Smooth muscle cell (in vitro differentiated cells): ENCODE data around the gene ROBO3. TPM values are rescaled to one million over a fixed set of nuclear protein-coding genes. Genes with fewer than 3 reads are reported as not detected.

Experiments
- DNase-seq: peaks from one replicate; lab custom pipeline; 2025; ENCODE audit not compliant: unreplicated experiment; lab: John Stamatoyannopoulos, UW
- H2AFZ ChIP-seq: fragments of 200-600 bp; sonication (generic); 2 replicates; pipeline ENCODE4 v1.6.0; 2016; ENCODE audit warnings: antibody characterized with exemption, low read depth, mild to moderate bottlenecking
- H3F3A ChIP-seq: fragments of 200-600 bp; sonication (generic); 2 replicates; pipeline ENCODE4 v1.6.0; 2017; ENCODE audit warnings: antibody characterized with exemption, low read depth
- H3K27ac ChIP-seq: fragments of 200-600 bp; sonication (generic); 2 replicates; pipeline ENCODE4 v1.5.1; 2016; ENCODE audit warnings: low read depth, mild to moderate bottlenecking
- H3K27me3 ChIP-seq: fragments of 200-600 bp; sonication (generic); 2 replicates; pipeline ENCODE4 v1.6.1; 2016; ENCODE audit warnings: low read depth, mild to moderate bottlenecking
- H3K36me3 ChIP-seq: fragments of 200-600 bp; sonication (generic); 2 replicates; pipeline ENCODE4 v1.5.1; 2016; ENCODE audit warnings: low read depth
- H3K4me1 ChIP-seq: fragments of 200-600 bp; sonication (generic); 2 replicates; pipeline ENCODE4 v1.5.1; 2016; ENCODE audit warnings: low read depth
- H3K4me2 ChIP-seq: fragments of 200-600 bp; sonication (generic); 2 replicates; pipeline ENCODE4 v1.6.0; 2016; ENCODE audit warnings: mild to moderate bottlenecking
- H3K4me3 ChIP-seq: fragments of 200-600 bp; sonication (generic); 2 replicates; pipeline ENCODE4 v1.5.1; 2016; ENCODE audit warnings: mild to moderate bottlenecking
- H3K79me2 ChIP-seq: fragments of 200-600 bp; sonication (generic); 2 replicates; pipeline ENCODE4 v1.6.0; 2016; ENCODE audit warnings: low read depth, mild to moderate bottlenecking
- H3K9ac ChIP-seq: fragments of 200-600 bp; sonication (generic); 2 replicates; pipeline ENCODE4 v1.6.0; 2016; ENCODE audit warnings: low read depth
- H3K9me3 ChIP-seq: fragments of 200-600 bp; sonication (generic); replicated peaks from 2 replicates; pipeline ENCODE4 v1.5.1; 2016; ENCODE audit warnings: low read depth
- H4K20me1 ChIP-seq: fragments of 200-600 bp; sonication (generic); 2 replicates; pipeline ENCODE4 v1.6.0; 2016; ENCODE audit warnings: low read depth
- whole genome bisulfite sequencing: methylation state at CpG from one replicate; pipeline ENCODE4 v1.1.7; 2016; ENCODE audit warnings: low lambda C conversion rate; 5-methylcytosine and 5-hydroxymethylcytosine counted together
- polyA plus RNA-seq: library from polyadenylated mRNA; unstranded; fragments of >200 nt; fragmentation: Nextera tagmentation; extraction: Ambion mirVana; gene quantifications from 2 replicates; pipeline ENCODE4 v1.2.1, GENCODE V29; 2016
- total RNA-seq: library from RNA; depleted of rRNA; stranded (reverse); fragments of >200 nt; gene quantifications from 2 replicates; pipeline ENCODE4 v1.2.3, GENCODE V29; 2014
- TF ChIP-seq, protein P1 (sequence below): fragments of 200-600 bp; sonication (generic); IDR thresholded peaks from 2 replicates; pipeline ENCODE4 v1.5.1; 2017; ENCODE audit warnings: borderline replicate concordance, mild to moderate bottlenecking, antibody characterized with exemption; ENCODE audit not compliant: insufficient read depth, poor library complexity, severe bottlenecking

The ROBO3 gene
- total and polyA plus RNA-seq, 2 experiments from 2014 or later = 8.9 to 12.8 TPM

DNA sequence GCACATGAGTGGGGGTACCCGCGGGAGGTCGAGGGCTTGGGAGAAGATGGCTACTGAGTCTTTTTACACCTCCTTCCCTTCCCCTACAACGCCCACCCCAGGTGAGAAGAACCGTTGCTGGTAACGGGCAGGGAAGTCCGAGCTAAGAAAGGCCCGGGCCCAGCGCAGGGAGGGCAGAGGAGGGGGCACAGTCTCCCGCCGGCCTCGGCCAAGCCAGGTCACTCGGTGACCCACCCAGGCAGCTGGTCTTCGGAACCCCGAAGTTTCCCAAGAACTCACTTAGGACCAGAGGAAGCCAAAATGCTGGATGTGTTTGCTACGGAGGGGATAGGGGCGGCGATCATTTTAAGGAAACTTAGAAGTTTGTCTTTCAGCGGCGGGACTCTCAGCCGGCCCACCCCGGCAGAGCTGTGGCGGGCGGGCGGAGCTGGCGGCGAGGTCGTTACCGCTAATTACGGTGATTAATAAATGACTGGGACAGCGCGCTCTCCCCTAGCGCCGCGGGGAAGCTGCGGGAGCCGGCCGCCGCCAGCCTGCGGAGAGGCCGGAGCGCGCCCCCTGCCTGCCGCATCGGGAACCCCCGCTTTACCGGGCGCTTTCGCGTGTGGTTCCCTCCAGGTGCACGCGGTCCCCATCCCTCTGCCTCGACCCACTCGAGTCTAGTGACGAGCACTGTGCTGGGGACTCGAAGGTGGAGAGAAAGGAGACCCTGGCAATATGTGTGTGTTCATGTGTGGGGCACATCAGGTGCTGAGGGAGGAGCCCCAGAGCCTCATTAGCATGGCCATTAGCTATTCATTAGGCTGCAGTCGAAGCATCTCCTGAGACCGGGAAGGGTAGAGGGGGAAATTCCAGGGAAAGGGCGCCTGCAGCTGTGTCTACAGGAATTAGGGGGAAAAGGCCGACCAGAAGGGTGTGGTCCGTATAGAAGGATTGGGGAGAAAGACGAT, 945 bp downstream of the ROBO3 start:
- H3K4me3 ChIP-seq = peak overlapping the region; percentile 35
- H3K27ac ChIP-seq = no peak overlapping the region
- no peaks in the 10 kb centered on the region for H3K36me3 ChIP-seq
- H4K20me1 ChIP-seq = no peaks in the 10 kb centered on the region
- H2AFZ ChIP-seq = no peak overlapping the region
- H3F3A ChIP-seq = no peaks in the 10 kb centered on the region
- H3K4me1 ChIP-seq = peaks cover 28% of the 10 kb centered on the region
- TF ChIP-seq, protein P1, sequence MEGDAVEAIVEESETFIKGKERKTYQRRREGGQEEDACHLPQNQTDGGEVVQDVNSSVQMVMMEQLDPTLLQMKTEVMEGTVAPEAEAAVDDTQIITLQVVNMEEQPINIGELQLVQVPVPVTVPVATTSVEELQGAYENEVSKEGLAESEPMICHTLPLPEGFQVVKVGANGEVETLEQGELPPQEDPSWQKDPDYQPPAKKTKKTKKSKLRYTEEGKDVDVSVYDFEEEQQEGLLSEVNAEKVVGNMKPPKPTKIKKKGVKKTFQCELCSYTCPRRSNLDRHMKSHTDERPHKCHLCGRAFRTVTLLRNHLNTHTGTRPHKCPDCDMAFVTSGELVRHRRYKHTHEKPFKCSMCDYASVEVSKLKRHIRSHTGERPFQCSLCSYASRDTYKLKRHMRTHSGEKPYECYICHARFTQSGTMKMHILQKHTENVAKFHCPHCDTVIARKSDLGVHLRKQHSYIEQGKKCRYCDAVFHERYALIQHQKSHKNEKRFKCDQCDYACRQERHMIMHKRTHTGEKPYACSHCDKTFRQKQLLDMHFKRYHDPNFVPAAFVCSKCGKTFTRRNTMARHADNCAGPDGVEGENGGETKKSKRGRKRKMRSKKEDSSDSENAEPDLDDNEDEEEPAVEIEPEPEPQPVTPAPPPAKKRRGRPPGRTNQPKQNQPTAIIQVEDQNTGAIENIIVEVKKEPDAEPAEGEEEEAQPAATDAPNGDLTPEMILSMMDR = peak; percentile 80
- H3K4me2 ChIP-seq = peak overlapping the region; percentile 63
- no peaks in the 10 kb centered on the region for H3K9me3 ChIP-seq
- H3K9ac ChIP-seq = no peak overlapping the region
- no peak for DNase-seq
- no peaks in the 10 kb centered on the region for H3K79me2 ChIP-seq
- WGBS = 7% methylated on average over 61 of the region's 62 CpGs
- peaks cover 100% of the 10 kb centered on the region for H3K27me3 ChIP-seq

DNA sequence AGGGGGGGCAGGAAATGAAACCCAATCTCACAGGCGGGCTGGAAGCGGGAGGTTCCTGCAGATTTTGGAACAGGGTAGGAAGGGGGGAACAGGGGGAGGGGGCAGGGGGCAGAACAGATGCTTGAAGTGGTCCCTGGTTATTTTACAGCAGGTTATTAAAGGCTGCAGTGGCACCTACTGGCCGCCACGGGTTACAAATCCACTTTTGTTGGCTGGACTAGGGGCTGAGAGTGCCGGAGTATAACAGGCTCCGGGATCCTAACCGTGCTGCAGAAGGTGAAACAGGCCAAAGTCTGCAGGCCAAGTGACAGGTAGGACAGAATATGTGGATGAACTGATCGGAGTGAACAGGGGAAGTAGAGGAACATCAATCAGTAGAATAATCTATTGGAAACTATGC, 2.5 kb downstream of the ROBO3 start:
- 18% methylated on average over 8 of the region's 8 CpGs for WGBS
- TF ChIP-seq, protein P1 = peak; percentile 37
- H3K36me3 ChIP-seq = no peaks in the 10 kb centered on the region
- peaks cover 25% of the 10 kb centered on the region for H3K4me1 ChIP-seq
- no peak overlapping the region for H3K27ac ChIP-seq
- no peaks in the 10 kb centered on the region for H4K20me1 ChIP-seq
- no peak overlapping the region for H3K4me2 ChIP-seq
- no peaks in the 10 kb centered on the region for H3K79me2 ChIP-seq
- no peak overlapping the region for H3K9ac ChIP-seq
- no peaks in the 10 kb centered on the region for H3F3A ChIP-seq
- no peaks in the 10 kb centered on the region for H3K9me3 ChIP-seq
- H2AFZ ChIP-seq = no peak overlapping the region
- peaks cover 100% of the 10 kb centered on the region for H3K27me3 ChIP-seq
- DNase-seq = no peak
- H3K4me3 ChIP-seq = no peak overlapping the region

DNA sequence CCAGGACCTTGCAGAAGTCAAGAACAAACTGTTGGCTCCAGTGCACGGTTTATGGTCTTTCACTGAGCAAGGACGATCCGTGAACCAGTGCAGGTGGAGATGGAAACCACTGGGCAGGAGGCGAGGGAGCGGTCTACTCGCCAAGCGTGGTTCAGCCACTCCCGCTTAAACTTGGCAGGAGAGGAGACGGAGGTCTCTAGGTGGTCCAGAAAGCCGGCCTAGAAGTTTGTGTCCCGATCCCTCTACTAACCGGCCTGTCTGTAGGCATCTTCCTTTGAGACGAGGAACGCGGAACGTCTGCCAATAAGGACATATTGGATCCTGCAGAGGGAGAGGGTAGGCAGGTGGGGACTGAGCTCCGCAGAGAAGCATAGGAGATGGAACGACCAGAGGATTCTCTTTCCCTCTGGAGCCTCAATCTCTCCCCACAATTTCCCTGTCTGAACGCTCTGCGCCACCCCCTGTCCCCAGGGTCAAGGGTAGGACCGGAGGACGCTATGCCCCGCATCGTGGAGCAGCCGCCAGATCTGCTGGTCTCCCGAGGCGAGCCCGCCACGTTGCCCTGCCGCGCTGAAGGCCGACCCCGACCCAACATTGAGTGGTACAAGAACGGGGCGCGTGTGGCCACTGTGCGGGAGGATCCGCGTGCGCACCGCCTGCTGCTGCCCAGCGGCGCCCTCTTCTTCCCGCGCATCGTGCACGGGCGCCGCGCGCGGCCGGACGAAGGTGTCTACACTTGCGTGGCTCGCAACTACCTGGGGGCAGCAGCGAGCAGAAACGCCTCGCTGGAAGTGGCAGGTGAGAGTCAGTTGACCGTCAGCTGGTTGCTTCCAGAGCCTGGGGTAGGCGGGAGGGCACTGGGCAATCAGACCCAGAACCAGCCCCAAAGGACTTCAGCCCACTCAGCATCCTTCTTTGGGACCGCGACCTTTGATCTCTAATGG, 3.4 kb downstream of the ROBO3 start:
- Histone ChIP-seq H3K36me3 (no peaks in the 10 kb centered on the region), H3K4me3 (no peak overlapping the region), H3K4me2 (no peak overlapping the region), H2AFZ (no peak overlapping the region), H3K27me3 (peaks cover 100% of the 10 kb centered on the region), H3K79me2 (no peaks in the 10 kb centered on the region), H3K4me1 (peaks cover 18% of the 10 kb centered on the region), H3K27ac (no peak overlapping the region), H4K20me1 (no peaks in the 10 kb centered on the region), H3F3A (no peaks in the 10 kb centered on the region), H3K9me3 (no peaks in the 10 kb centered on the region), H3K9ac (no peak overlapping the region)
- TF ChIP-seq, protein P1 = no peak
- WGBS = 33% methylated on average over 63 of the region's 63 CpGs
- DNase-seq = no peak
